Spleen (tissue), 7 donors: ENCODE data around the gene BRINP3.

ENCODE experiments used
- CTCF ChIP-seq, 11 experiments: fragments of 200-600 bp in 7 of 11; fragments of 450-650 bp in 4 of 11; sonication (generic) in 4 of 11; IDR thresholded peaks in 8 of 11; conservative IDR thresholded peaks in 3 of 11; 1 replicate in 7 of 11; 2 replicates in 4 of 11; pipeline versions ENCODE4 v1.4.0 to v1.8.0; 2016 to 2021; ENCODE audit warnings: antibody characterized with exemption in 11 of 11, inconsistent platforms in 4 of 11, mild to moderate bottlenecking in 1 of 11
- POLR2A ChIP-seq, 3 donors: fragments of 450-650 bp; IDR thresholded peaks; one replicate each; pipeline ENCODE4 v1.5.1; 2017; ENCODE audit warnings: antibody characterized with exemption in 3 of 3, mild to moderate bottlenecking in 1 of 3
- donor health status: DM: no; HTN: no; CAD: no; lungs with moderate emphysema.
- donor health status: DM: no; HTN: no; CAD: no.
- donor health status: DM: no; HTN: no; CAD: no.

- TF ChIP-seq CTCF (IDR thresholded peaks at IDR 0.05 in 8 of 11, conservative IDR thresholded peaks at IDR 0.05 in 3 of 11) (no peak), POLR2A (IDR thresholded peaks at IDR 0.05) (no peak)
These were observed 19.9 kb upstream of the BRINP3 start for GRCh38 chr1:190497565-190497964.
